Measurements from ENCODE around the gene LCN6.

DNA sequence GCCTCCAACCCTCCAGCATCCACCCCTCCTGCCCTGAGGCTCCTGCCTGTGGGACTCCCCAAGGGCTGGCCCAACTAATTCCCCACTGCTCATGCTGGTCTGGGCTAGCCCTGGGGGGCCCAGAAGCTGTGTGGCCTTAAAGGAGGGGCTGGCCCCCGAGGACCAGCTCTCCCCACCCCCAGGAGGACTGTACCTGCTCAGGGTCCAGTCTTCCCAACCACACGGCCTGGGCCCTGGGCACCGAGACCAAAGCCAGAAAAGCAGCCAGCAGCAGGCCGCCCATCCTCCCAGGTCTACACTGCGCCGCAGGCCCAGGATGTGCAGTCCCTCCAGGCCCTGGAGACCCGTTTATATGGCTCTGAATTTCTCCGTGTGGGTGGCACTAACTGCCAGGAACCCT is at the start of gene LCN6:
- TF ChIP-seq, protein P1, sequence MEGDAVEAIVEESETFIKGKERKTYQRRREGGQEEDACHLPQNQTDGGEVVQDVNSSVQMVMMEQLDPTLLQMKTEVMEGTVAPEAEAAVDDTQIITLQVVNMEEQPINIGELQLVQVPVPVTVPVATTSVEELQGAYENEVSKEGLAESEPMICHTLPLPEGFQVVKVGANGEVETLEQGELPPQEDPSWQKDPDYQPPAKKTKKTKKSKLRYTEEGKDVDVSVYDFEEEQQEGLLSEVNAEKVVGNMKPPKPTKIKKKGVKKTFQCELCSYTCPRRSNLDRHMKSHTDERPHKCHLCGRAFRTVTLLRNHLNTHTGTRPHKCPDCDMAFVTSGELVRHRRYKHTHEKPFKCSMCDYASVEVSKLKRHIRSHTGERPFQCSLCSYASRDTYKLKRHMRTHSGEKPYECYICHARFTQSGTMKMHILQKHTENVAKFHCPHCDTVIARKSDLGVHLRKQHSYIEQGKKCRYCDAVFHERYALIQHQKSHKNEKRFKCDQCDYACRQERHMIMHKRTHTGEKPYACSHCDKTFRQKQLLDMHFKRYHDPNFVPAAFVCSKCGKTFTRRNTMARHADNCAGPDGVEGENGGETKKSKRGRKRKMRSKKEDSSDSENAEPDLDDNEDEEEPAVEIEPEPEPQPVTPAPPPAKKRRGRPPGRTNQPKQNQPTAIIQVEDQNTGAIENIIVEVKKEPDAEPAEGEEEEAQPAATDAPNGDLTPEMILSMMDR (IDR thresholded peaks at IDR 0.05; ENCODE audit: low read depth, low read length, poor library complexity, severe bottlenecking) = no peak
- TF ChIP-seq EZH2phosphoT487 (IDR thresholded peaks at IDR 0.05; ENCODE audit: borderline replicate concordance, low read length) = no peak
